Neural crest cell (in vitro differentiated cells): ENCODE data around the gene FOXN4. TPM values are rescaled to one million over a fixed set of nuclear protein-coding genes. Genes with fewer than 3 reads are reported as not detected.

Experiments used
- DNase-seq: peaks from one replicate; pipeline ENCODE4 v3.0.0; 2021; ENCODE audit warnings: low read depth, mixed read lengths, low spot score
- H3K27ac Mint-ChIP-seq: one replicate; pipeline ENCODE4 v1.8.0; 2021; ENCODE audit warnings: mild to moderate bottlenecking, mixed read lengths; ENCODE audit not compliant: unreplicated experiment
- H3K27me3 Mint-ChIP-seq: 2 replicates; pipeline ENCODE4 v1.8.0; 2021; ENCODE audit warnings: low read depth, mild to moderate bottlenecking, mixed read lengths
- H3K36me3 Mint-ChIP-seq: 2 replicates; pipeline ENCODE4 v1.8.0; 2021; ENCODE audit warnings: low read depth, mild to moderate bottlenecking, mixed read lengths
- H3K4me1 Mint-ChIP-seq: 2 replicates; pipeline ENCODE4 v1.8.0; 2021; ENCODE audit warnings: mixed read lengths
- H3K4me3 Mint-ChIP-seq: one replicate; pipeline ENCODE4 v1.8.0; 2021; ENCODE audit warnings: mild to moderate bottlenecking, mixed read lengths
- H3K9me3 Mint-ChIP-seq: 2 replicates; pipeline ENCODE4 v1.8.0; 2021; ENCODE audit warnings: mixed read lengths
- total RNA-seq: library from RNA; stranded (reverse); gene quantifications from 2 replicates; pipeline ENCODE4 v1.2.1, GENCODE V29; 2021
- TF ChIP-seq, protein P1 (sequence below): fragments of 200-600 bp; sonication (generic); conservative IDR thresholded peaks from 2 replicates; pipeline ENCODE4 v1.5.0; 2021; ENCODE audit warnings: antibody characterized with exemption, mild to moderate bottlenecking

Gene FOXN4
- total RNA-seq, 1 donor from 2014 or later = 1.7 TPM

- TF ChIP-seq, protein P1, sequence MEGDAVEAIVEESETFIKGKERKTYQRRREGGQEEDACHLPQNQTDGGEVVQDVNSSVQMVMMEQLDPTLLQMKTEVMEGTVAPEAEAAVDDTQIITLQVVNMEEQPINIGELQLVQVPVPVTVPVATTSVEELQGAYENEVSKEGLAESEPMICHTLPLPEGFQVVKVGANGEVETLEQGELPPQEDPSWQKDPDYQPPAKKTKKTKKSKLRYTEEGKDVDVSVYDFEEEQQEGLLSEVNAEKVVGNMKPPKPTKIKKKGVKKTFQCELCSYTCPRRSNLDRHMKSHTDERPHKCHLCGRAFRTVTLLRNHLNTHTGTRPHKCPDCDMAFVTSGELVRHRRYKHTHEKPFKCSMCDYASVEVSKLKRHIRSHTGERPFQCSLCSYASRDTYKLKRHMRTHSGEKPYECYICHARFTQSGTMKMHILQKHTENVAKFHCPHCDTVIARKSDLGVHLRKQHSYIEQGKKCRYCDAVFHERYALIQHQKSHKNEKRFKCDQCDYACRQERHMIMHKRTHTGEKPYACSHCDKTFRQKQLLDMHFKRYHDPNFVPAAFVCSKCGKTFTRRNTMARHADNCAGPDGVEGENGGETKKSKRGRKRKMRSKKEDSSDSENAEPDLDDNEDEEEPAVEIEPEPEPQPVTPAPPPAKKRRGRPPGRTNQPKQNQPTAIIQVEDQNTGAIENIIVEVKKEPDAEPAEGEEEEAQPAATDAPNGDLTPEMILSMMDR = no peak
- no peak for DNase-seq
- Mint-ChIP-seq H3K4me3 (no peak overlapping the region), H3K27me3 (no peaks in the 10 kb centered on the region), H3K9me3 (peaks cover 4% of the 10 kb centered on the region), H3K36me3 (peaks cover 24% of the 10 kb centered on the region), H3K4me1 (no peaks in the 10 kb centered on the region), H3K27ac (no peak overlapping the region)
Observed at GRCh38 chr12:109252799-109253198, 56.3 kb downstream of the FOXN4 start.

DNA sequence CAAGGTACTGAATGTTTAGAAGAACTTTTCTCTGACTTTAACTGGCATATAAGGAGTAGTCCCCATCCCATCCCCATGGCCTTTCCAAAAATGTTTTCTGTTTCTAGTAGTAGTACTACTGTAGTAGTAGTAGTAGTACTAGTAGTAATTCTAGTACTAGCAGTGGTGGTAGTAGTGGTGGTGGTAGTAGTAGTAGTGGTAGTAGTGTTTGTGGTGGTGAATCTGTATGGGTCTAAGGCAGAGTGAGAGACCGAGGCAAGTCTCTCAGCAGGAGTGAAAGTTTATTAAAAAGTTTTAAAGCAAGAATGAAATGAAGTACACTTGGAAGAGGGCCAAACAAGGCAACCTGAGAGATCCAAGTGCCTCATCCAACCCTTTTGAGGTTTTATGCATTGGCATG, 58.6 kb downstream of the FOXN4 start:
- Mint-ChIP-seq H3K36me3 (peaks cover 22% of the 10 kb centered on the region), H3K27ac (no peak overlapping the region), H3K27me3 (no peaks in the 10 kb centered on the region), H3K4me3 (no peak overlapping the region), H3K9me3 (peaks cover 4% of the 10 kb centered on the region), H3K4me1 (no peaks in the 10 kb centered on the region)
- no peak for DNase-seq
- TF ChIP-seq, protein P1 = no peak

DNA sequence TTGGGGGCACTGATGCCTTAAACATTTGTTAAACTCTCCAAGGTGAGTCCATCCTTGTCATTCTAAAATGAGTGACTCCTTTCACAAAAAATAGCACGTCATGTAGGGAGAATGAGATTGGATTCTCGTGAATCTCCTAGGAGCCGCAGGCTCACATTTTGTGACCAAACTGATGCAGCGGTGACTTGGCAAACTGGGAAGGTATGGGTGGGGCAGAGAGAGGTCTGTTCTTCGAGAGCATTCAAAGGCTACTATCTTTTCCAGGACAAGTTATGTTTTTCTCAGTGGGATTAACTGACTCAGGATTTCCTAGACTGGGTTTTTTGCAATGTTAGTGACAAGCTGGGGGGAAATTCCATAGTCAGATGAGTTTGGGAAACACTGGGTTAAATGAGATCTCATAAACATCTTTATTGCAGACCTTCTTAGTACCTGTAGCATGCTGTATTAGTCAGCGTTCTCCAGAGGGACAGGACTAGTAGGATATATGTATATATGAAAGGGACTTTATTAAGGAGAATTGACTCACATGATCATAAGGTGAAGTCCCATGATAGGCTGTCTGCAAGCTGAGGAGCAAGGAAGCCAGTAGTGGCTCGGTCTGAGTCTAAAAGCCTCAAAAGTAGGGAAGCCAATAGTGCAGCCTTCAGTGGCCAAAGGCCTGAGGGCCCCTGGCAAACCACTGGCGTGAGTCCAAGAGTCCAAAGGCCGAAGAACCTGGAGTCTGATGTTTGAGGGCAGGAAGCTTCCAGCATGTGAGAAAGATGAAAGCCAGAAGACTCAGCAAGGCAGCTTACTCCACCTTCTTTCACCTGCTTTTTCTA, 61.0 kb downstream of the FOXN4 start:
- no peak for DNase-seq
- Mint-ChIP-seq H3K4me1 (no peaks in the 10 kb centered on the region), H3K27me3 (no peaks in the 10 kb centered on the region), H3K36me3 (peaks cover 4% of the 10 kb centered on the region), H3K4me3 (no peak overlapping the region), H3K27ac (no peak overlapping the region), H3K9me3 (no peaks in the 10 kb centered on the region)
- TF ChIP-seq, protein P1 = no peak

GRCh38 chr12:109246221-109246620, 62.9 kb downstream of the FOXN4 start:
- DNase-seq = no peak
- TF ChIP-seq, protein P1 = no peak
- H3K4me3 Mint-ChIP-seq = no peak overlapping the region
- no peaks in the 10 kb centered on the region for H3K9me3 Mint-ChIP-seq
- H3K36me3 Mint-ChIP-seq = no peaks in the 10 kb centered on the region
- no peaks in the 10 kb centered on the region for H3K27me3 Mint-ChIP-seq
- no peak overlapping the region for H3K27ac Mint-ChIP-seq
- H3K4me1 Mint-ChIP-seq = no peaks in the 10 kb centered on the region

DNA sequence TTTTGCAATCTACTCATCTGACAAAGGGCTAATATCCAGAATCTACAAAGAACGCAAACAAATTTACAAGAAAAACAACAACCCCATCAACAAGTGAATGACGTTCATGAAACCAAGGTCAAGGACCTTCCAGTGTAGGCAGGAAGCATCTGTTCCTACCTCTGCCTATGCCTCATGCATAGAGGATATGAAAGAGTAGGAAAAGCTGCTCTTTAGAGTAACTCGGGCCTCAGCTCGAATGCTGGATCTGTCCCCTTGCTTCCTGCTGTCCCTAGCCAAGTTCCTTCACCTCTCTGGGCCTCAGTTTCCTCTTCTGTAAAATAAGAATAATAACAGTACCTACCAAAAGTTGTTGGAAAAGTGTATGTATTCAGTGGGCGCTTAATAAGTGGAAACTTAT, 65.0 kb downstream of the FOXN4 start:
- DNase-seq = no peak
- Mint-ChIP-seq H3K27me3 (no peaks in the 10 kb centered on the region), H3K9me3 (no peaks in the 10 kb centered on the region), H3K4me1 (no peaks in the 10 kb centered on the region), H3K4me3 (no peak overlapping the region), H3K36me3 (no peaks in the 10 kb centered on the region), H3K27ac (no peak overlapping the region)
- TF ChIP-seq, protein P1 = no peak
